ENCODE measurements around the gene APLP2.
A peak's percentile ranks its signal among the peaks of the same experiment; 100 is the strongest.

The APLP2 gene

DNA sequence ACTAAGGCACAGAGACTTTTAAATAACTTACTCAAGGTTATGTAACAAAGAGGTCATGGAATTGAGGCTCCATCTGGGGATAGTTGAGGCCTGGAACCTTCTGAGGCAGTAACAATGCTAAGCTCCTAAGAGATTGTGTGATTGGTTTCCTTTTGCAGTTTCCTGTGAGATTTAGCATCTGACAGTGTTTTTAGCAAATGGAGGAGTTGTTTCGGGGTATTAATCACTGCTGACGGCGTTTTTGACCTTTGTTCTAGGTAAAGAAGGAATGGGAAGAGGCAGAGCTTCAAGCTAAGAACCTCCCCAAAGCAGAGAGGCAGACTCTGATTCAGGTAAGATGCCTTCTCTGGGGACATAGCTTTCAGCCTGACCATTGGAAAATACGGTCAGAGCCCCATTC lies 57.8 kb downstream of the APLP2 start:
- no peak for TF ChIP-seq YY1 (IDR thresholded peaks at IDR 0.05; ENCODE audit: low read depth)
- TF ChIP-seq, protein P1, sequence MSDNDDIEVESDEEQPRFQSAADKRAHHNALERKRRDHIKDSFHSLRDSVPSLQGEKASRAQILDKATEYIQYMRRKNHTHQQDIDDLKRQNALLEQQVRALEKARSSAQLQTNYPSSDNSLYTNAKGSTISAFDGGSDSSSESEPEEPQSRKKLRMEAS (IDR thresholded peaks at IDR 0.05), result no peak
- TF ChIP-seq TCF12 (IDR thresholded peaks at IDR 0.05; ENCODE audit: low read depth), result no peak
- no peak for TF ChIP-seq TAF1 (IDR thresholded peaks at IDR 0.05; ENCODE audit: low read depth)
- no peak for TF ChIP-seq CEBPB (IDR thresholded peaks at IDR 0.05)
- no peak for TF ChIP-seq EP300 (IDR thresholded peaks at IDR 0.05; ENCODE audit: borderline replicate concordance)
- TF ChIP-seq TEAD4 (IDR thresholded peaks at IDR 0.05), result no peak
- TF ChIP-seq EGR1 (IDR thresholded peaks at IDR 0.05), result no peak
- TF ChIP-seq, protein P2, sequence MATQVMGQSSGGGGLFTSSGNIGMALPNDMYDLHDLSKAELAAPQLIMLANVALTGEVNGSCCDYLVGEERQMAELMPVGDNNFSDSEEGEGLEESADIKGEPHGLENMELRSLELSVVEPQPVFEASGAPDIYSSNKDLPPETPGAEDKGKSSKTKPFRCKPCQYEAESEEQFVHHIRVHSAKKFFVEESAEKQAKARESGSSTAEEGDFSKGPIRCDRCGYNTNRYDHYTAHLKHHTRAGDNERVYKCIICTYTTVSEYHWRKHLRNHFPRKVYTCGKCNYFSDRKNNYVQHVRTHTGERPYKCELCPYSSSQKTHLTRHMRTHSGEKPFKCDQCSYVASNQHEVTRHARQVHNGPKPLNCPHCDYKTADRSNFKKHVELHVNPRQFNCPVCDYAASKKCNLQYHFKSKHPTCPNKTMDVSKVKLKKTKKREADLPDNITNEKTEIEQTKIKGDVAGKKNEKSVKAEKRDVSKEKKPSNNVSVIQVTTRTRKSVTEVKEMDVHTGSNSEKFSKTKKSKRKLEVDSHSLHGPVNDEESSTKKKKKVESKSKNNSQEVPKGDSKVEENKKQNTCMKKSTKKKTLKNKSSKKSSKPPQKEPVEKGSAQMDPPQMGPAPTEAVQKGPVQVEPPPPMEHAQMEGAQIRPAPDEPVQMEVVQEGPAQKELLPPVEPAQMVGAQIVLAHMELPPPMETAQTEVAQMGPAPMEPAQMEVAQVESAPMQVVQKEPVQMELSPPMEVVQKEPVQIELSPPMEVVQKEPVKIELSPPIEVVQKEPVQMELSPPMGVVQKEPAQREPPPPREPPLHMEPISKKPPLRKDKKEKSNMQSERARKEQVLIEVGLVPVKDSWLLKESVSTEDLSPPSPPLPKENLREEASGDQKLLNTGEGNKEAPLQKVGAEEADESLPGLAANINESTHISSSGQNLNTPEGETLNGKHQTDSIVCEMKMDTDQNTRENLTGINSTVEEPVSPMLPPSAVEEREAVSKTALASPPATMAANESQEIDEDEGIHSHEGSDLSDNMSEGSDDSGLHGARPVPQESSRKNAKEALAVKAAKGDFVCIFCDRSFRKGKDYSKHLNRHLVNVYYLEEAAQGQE (IDR thresholded peaks at IDR 0.05; ENCODE audit: low read depth), result no peak

DNA sequence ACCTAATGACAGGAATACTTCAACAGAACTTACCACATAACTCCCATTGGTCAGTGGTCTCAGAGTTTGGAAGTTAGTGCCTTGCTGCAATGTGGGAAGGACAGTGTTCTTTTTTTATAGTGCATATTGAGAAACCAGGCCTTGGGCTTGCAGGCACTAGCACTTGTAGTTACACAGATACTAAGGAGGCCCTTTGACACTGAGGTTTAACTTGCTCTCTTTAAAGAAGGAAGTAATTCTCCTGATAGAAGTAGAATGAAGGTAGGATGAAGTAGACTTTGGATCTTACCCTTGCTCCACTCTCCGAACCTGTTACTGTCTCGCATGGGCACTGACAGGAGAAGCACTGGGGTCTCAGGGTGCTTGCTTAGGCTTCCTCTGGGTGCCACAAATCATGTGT lies 58.9 kb downstream of the APLP2 start:
- TF ChIP-seq, protein P3, sequence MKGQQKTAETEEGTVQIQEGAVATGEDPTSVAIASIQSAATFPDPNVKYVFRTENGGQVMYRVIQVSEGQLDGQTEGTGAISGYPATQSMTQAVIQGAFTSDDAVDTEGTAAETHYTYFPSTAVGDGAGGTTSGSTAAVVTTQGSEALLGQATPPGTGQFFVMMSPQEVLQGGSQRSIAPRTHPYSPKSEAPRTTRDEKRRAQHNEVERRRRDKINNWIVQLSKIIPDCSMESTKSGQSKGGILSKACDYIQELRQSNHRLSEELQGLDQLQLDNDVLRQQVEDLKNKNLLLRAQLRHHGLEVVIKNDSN (IDR thresholded peaks at IDR 0.05), result no peak
- TF ChIP-seq CEBPB (IDR thresholded peaks at IDR 0.05) (no peak), RAD21 (IDR thresholded peaks at IDR 0.05; ENCODE audit: low read depth) (no peak), TAF1 (IDR thresholded peaks at IDR 0.05; ENCODE audit: low read depth) (no peak), CREB1 (IDR thresholded peaks at IDR 0.05; ENCODE audit: low read depth) (no peak), TCF12 (IDR thresholded peaks at IDR 0.05; ENCODE audit: low read depth) (no peak), NFIC (IDR thresholded peaks at IDR 0.05) (no peak), ZBTB7A (IDR thresholded peaks at IDR 0.05; ENCODE audit: low read depth) (no peak), EGR1 (IDR thresholded peaks at IDR 0.05) (no peak), YY1 (IDR thresholded peaks at IDR 0.05; ENCODE audit: low read depth) (no peak), FOXM1 (IDR thresholded peaks at IDR 0.05; ENCODE audit: borderline replicate concordance, low read depth) (no peak), EP300 (IDR thresholded peaks at IDR 0.05; ENCODE audit: borderline replicate concordance) (no peak), TEAD4 (IDR thresholded peaks at IDR 0.05) (no peak)
- TF ChIP-seq, protein P2 (IDR thresholded peaks at IDR 0.05; ENCODE audit: low read depth), result no peak
- TF ChIP-seq, protein P1 (IDR thresholded peaks at IDR 0.05), result no peak

DNA sequence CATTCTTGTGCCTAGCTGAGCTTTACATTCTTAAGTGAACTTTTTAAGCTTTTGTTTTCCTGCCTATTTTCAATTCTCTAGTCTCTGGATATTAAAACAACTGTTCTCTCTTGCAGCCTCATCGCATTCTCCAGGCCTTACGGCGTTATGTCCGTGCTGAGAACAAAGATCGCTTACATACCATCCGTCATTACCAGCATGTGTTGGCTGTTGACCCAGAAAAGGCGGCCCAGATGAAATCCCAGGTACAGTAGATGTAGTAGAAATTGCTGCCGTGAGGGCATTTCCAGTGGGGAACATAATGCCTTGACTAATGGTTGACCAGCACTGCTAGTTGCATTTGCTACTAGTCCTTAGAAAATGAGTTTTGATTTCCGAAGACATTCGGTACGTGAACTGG lies 60.2 kb downstream of the APLP2 start:
- TF ChIP-seq TAF1 (IDR thresholded peaks at IDR 0.05; ENCODE audit: low read depth), result no peak
- TF ChIP-seq EP300 (IDR thresholded peaks at IDR 0.05; ENCODE audit: borderline replicate concordance), result no peak
- TF ChIP-seq ZBTB7A (IDR thresholded peaks at IDR 0.05; ENCODE audit: low read depth), result no peak
- TF ChIP-seq, protein P2 (IDR thresholded peaks at IDR 0.05; ENCODE audit: low read depth), result no peak
- TF ChIP-seq RAD21 (IDR thresholded peaks at IDR 0.05; ENCODE audit: low read depth), result no peak
- no peak for TF ChIP-seq TCF12 (IDR thresholded peaks at IDR 0.05; ENCODE audit: low read depth)
- TF ChIP-seq FOXM1 (IDR thresholded peaks at IDR 0.05; ENCODE audit: borderline replicate concordance, low read depth), result no peak
- no peak for TF ChIP-seq YY1 (IDR thresholded peaks at IDR 0.05; ENCODE audit: low read depth)
- no peak for TF ChIP-seq CREB1 (IDR thresholded peaks at IDR 0.05; ENCODE audit: low read depth)

DNA sequence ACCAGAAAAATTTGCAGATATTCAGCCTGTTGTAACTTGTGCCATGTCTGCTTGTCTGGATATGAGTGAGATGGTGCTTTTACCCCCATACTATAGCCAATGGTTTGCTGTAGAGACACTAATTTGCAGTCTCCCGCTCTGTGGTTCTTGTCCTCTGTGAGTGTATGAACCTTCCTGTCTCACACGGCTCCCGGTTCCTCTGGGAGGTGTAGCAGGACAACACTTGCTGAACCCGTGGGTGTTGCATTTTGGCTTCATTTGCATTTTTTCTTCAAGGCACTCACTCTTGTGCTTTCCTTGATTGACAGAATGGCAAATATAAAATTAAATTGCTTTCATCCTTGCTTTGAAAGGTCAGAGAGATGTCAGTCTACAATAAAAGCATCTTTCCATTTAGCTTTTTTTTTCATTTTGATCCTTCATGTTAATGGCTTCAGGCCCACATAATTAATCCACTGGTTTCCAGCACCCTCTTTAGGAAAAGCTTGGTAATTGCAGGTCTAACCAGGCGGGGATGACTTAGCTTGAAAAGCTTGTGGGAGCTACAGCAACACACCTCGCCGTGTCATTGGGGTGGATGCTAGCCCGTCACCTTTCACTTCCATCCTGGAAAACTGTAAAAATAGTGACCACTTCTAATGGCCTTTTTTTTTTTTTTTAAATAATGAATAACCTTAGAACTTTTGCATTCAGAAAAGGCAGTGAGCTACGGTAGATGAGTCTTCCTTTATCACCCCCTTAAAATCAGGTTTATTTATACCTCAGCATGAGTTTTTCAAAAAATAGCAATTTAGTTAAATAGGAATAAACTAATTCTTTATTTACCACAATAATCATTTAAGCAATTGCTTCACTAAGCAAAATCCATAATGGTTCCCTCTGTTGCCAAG lies 62.5 kb downstream of the APLP2 start:
- TF ChIP-seq NFIC (IDR thresholded peaks at IDR 0.05) (no peak), RAD21 (IDR thresholded peaks at IDR 0.05; ENCODE audit: low read depth) (peak; percentile 92), TEAD4 (IDR thresholded peaks at IDR 0.05) (no peak), EP300 (IDR thresholded peaks at IDR 0.05; ENCODE audit: borderline replicate concordance) (no peak)

DNA sequence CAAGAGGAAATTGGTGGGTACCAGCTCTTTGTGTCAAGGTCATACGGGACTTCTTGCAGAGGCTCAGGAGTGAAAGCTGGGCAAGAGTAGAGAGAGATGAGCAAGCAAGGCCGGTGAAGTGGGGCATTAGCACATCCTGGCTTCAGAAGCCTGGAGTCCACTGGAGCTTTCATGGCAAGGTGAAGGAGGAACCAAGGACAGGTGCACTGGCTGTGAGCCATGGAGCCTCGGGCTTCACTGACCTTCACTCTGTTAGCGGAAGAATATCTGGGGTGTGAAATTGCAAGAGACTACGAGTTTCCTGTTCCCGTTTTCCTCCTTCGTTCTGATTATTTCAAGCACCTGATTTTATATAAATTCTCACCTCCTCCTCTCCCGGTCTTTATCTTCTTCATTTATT lies 64.0 kb downstream of the APLP2 start:
- no peak for TF ChIP-seq ZBTB7A (IDR thresholded peaks at IDR 0.05; ENCODE audit: low read depth)
- no peak for TF ChIP-seq EP300 (IDR thresholded peaks at IDR 0.05; ENCODE audit: borderline replicate concordance)
- no peak for TF ChIP-seq FOXM1 (IDR thresholded peaks at IDR 0.05; ENCODE audit: borderline replicate concordance, low read depth)
- TF ChIP-seq, protein P1 (IDR thresholded peaks at IDR 0.05), result no peak
- TF ChIP-seq CEBPB (IDR thresholded peaks at IDR 0.05), result no peak
- TF ChIP-seq, protein P3 (IDR thresholded peaks at IDR 0.05), result no peak
- TF ChIP-seq TEAD4 (IDR thresholded peaks at IDR 0.05), result no peak
- no peak for TF ChIP-seq TAF1 (IDR thresholded peaks at IDR 0.05; ENCODE audit: low read depth)
- TF ChIP-seq, protein P2 (IDR thresholded peaks at IDR 0.05; ENCODE audit: low read depth), result no peak
- TF ChIP-seq EGR1 (IDR thresholded peaks at IDR 0.05), result no peak

Data from Ishikawa (cell line).